ENCODE results near the gene FRMD4B.

DNA sequence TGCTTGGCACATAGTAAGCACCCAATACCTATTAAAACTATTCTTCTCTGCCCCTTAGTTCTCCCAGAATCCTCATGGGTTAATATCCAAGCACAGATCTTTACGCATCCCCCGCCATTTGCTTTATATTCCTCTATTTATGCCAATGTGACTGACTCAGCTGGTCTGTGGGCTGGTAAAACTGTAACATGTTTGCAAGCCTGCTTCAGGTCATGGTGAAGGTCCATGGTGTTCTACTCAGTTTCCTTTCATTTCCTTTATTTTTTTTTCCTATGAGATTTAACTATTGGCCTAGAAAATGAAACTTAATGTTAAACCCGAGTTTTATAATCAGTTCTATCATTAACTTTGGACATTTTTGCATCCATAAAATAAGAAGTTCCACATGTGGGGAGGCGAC, 47.0 kb downstream of the FRMD4B start:
- TF ChIP-seq POLR2A (IDR thresholded peaks at IDR 0.05; ENCODE audit: low read depth) (no peak), EP300 (IDR thresholded peaks at IDR 0.05) (no peak)

Data from esophagus muscularis mucosa (tissue), 2 donors.